Stimulated activated naive B cell treated with anti-CD40 and anti-IgM and Interleukin-4, amounts not matched to agents 10 μg/mL and 1 μg/mL and 100 μg/mL, for 72 hours (primary cell): ENCODE results near the gene GLS.
"Not testable (repeated sequence)": the region's sequence is repeated elsewhere in the genome, so short reads cannot be mapped to it uniquely, and the experiment has no call there.

Source experiments
- ATAC-seq, 2 donors: fragments of 150-1000 bp; cut with Tn5 transposase; replicated peaks; 2 replicates each; pipeline ENCODE4 v1.10.0; 2021; ENCODE audit warnings: moderate library complexity in 1 of 2
- DNase-seq: peaks from one replicate; pipeline ENCODE4 v3.0.0; 2021
- H3K27ac Mint-ChIP-seq: one replicate; pipeline ENCODE4 v1.8.0; 2022; ENCODE audit warnings: mild to moderate bottlenecking, mixed read lengths
- H3K27me3 Mint-ChIP-seq, 2 donors: one replicate each; pipeline ENCODE4 v1.8.0; 2022; ENCODE audit warnings: mixed read lengths in 2 of 2
- H3K36me3 Mint-ChIP-seq, 2 donors: one replicate each; pipeline ENCODE4 v1.8.0; 2022; ENCODE audit warnings: mixed read lengths in 2 of 2, mild to moderate bottlenecking in 1 of 2
- H3K4me1 Mint-ChIP-seq, 2 donors: one replicate each; pipeline ENCODE4 v1.8.0; 2022; ENCODE audit warnings: mixed read lengths in 2 of 2, mild to moderate bottlenecking in 1 of 2
- H3K4me3 Mint-ChIP-seq, 2 donors: one replicate each; pipeline ENCODE4 v1.8.0; 2022; ENCODE audit warnings: mild to moderate bottlenecking in 2 of 2, mixed read lengths in 2 of 2, moderate library complexity in 1 of 2
- H3K9me3 Mint-ChIP-seq, 2 donors: one replicate each; pipeline ENCODE4 v1.8.0; 2022; ENCODE audit warnings: mixed read lengths in 2 of 2, mild to moderate bottlenecking in 1 of 2

Gene GLS

GRCh38 chr2:190864375-190864774 is 16.2 kb upstream of the GLS start:
- ATAC-seq, result no peak
- Mint-ChIP-seq H3K4me3 (no peak overlapping the region), H3K9me3 (peaks cover 0 to 3% of the 10 kb centered on the region in 2 donors), H3K27me3 (no peaks in the 10 kb centered on the region), H3K27ac (no peak overlapping the region), H3K36me3 (peaks cover 29 to 51% of the 10 kb centered on the region in 2 donors), H3K4me1 (no peaks in the 10 kb centered on the region)
- no peak for DNase-seq

- no peak for ATAC-seq
- Mint-ChIP-seq H3K27ac (no peak overlapping the region), H3K36me3 (peaks cover 17 to 37% of the 10 kb centered on the region in 2 donors), H3K27me3 (no peaks in the 10 kb centered on the region), H3K9me3 (peaks cover 0 to 3% of the 10 kb centered on the region in 2 donors), H3K4me3 (no peak overlapping the region), H3K4me1 (peaks cover 0 to 10% of the 10 kb centered on the region in 2 donors)
- no peak for DNase-seq
These were observed 13.4 kb upstream of the GLS start for GRCh38 chr2:190867212-190867611.

DNA sequence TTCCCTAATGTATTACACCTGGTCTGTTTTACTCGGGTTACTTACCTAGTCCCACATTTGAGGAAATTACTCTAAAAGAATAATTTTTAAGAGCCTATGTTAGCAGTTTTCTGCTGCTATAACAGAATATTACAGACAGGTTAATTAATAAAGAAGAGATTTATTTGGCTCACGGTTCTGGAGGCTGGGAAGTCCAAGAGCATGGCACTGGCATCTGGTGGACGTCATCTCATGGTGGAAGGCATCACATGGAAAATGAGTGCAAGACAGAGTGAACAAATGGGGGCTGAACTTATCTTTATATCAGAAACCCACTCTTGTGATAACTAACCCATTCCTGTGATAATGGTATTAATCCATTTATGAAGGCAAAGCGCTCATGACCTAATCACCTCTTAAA is 12.8 kb upstream of the GLS start:
- Mint-ChIP-seq H3K9me3 (peaks cover 0 to 3% of the 10 kb centered on the region in 2 donors), H3K27ac (no peak overlapping the region), H3K4me3 (no peak overlapping the region), H3K4me1 (peaks cover 0 to 10% of the 10 kb centered on the region in 2 donors), H3K36me3 (peaks cover 12 to 37% of the 10 kb centered on the region in 2 donors), H3K27me3 (no peaks in the 10 kb centered on the region)
- no peak for ATAC-seq
- DNase-seq, result no peak

DNA sequence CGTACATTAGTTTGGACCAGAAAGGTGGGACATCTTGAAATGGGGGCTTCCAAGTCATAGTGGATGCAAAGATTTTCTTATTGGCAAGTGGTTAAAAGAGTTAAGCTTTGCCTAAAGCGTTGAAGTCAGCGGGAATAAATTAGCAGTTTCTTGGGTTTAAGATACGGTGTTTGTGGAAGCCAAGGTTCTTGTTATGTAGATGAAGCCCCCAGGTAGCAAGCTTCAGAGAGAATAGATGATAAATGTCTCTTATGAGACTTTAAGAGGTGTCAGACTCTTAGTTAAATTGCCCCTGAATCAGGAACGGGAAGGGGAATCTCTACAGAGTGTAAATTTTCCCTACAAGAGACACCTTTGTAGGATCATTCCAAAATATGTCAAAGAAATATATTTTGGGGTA is 10.9 kb upstream of the GLS start:
- DNase-seq (no peak), ATAC-seq (no peak)
- H3K27ac Mint-ChIP-seq, result no peak overlapping the region
- no peaks in the 10 kb centered on the region for H3K27me3 Mint-ChIP-seq
- H3K9me3 Mint-ChIP-seq, result peaks cover 0 to 3% of the 10 kb centered on the region in 2 donors
- H3K4me3 Mint-ChIP-seq, result no peak overlapping the region
- peaks cover 0 to 10% of the 10 kb centered on the region in 2 donors for H3K4me1 Mint-ChIP-seq
- H3K36me3 Mint-ChIP-seq, result peaks cover 8 to 34% of the 10 kb centered on the region in 2 donors

DNA sequence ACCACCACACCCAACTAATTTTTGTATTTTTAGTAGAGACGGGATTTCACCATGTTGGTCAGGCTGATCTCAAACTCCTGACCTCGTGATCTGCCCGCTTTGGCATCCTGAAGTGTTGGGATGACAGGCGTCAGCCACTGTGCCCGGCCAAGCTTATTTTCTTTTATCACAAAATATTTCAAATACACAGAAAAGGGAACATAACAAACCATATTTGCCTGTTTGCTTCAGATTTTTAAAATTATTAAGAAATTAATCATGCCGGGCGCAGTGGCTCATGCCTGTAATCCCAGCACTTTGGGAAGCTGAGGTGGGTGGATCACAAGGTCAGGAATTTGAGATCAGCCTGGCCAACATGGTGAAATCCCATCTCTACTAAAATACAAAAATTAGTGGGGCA is 7.2 kb upstream of the GLS start:
- not testable (repeated sequence) for H3K36me3 Mint-ChIP-seq, DNase-seq, H3K27ac Mint-ChIP-seq, H3K27me3 Mint-ChIP-seq, ATAC-seq, H3K9me3 Mint-ChIP-seq, H3K4me3 Mint-ChIP-seq
- peaks cover 7 to 21% of the 10 kb centered on the region in 2 donors for H3K4me1 Mint-ChIP-seq

GRCh38 chr2:190875891-190876290 is 4.7 kb upstream of the GLS start:
- Mint-ChIP-seq H3K27me3 (no peaks in the 10 kb centered on the region), H3K9me3 (peaks cover 0 to 1% of the 10 kb centered on the region in 2 donors), H3K4me3 (no peak overlapping the region), H3K27ac (no peak overlapping the region), H3K36me3 (peaks cover 0 to 11% of the 10 kb centered on the region in 2 donors), H3K4me1 (peaks cover 7 to 22% of the 10 kb centered on the region in 2 donors)
- no peak for DNase-seq
- ATAC-seq, result no peak

GRCh38 chr2:190876631-190877030 is 4.0 kb upstream of the GLS start:
- Mint-ChIP-seq H3K9me3 (no peaks in the 10 kb centered on the region), H3K27ac (no peak overlapping the region)

GRCh38 chr2:190877436-190877835 is 3.2 kb upstream of the GLS start:
- Mint-ChIP-seq H3K9me3 (no peaks in the 10 kb centered on the region), H3K4me3 (no peak overlapping the region), H3K4me1 (peaks cover 11 to 21% of the 10 kb centered on the region in 2 donors), H3K27ac (no peak overlapping the region), H3K36me3 (peaks cover 5 to 15% of the 10 kb centered on the region in 2 donors), H3K27me3 (no peaks in the 10 kb centered on the region)
- no peak for ATAC-seq
- no peak for DNase-seq

More at GRCh38 chr2:190876631-190877030, 4.0 kb upstream of the GLS start:
- Mint-ChIP-seq H3K27me3 (no peaks in the 10 kb centered on the region), H3K4me3 (no peak overlapping the region), H3K4me1 (peaks cover 7 to 16% of the 10 kb centered on the region in 2 donors), H3K36me3 (peaks cover under 1 to 13% of the 10 kb centered on the region in 2 donors)
- DNase-seq (no peak), ATAC-seq (no peak)

GRCh38 chr2:190879474-190880377 is 895 bp upstream of the GLS start:
- Mint-ChIP-seq H3K9me3 (no peaks in the 10 kb centered on the region), H3K27ac (peak overlapping the region; percentile 97), H3K36me3 (peaks cover 11 to 27% of the 10 kb centered on the region in 2 donors), H3K27me3 (no peaks in the 10 kb centered on the region), H3K4me3 (peak overlapping the region; percentile 91 to 94), H3K4me1 (peaks cover 21 to 42% of the 10 kb centered on the region in 2 donors)
- DNase-seq (no peak), ATAC-seq (peak; percentile 10 to 17)

DNA sequence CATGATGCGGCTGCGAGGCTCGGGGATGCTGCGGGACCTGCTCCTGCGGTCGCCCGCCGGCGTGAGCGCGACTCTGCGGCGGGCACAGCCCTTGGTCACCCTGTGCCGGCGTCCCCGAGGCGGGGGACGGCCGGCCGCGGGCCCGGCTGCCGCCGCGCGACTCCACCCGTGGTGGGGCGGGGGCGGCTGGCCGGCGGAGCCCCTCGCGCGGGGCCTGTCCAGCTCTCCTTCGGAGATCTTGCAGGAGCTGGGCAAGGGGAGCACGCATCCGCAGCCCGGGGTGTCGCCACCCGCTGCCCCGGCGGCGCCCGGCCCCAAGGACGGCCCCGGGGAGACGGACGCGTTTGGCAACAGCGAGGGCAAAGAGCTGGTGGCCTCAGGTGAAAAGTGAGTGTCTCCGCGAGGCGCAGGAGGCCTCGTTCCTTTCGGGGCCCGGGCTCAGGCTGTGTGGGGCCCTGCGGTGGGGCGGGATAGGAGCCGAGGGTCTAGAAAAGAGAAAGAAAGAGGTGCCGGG is 520 bp downstream of the GLS start:
- peak overlapping the region; percentile 96 to 100 for H3K4me3 Mint-ChIP-seq
- ATAC-seq (no peak), DNase-seq (no peak)
- H3K27me3 Mint-ChIP-seq, result no peaks in the 10 kb centered on the region
- no peaks in the 10 kb centered on the region for H3K9me3 Mint-ChIP-seq
- H3K4me1 Mint-ChIP-seq, result peaks cover 21 to 42% of the 10 kb centered on the region in 2 donors
- peak overlapping the region; percentile 100 for H3K27ac Mint-ChIP-seq
- peaks cover 15 to 32% of the 10 kb centered on the region in 2 donors for H3K36me3 Mint-ChIP-seq

DNA sequence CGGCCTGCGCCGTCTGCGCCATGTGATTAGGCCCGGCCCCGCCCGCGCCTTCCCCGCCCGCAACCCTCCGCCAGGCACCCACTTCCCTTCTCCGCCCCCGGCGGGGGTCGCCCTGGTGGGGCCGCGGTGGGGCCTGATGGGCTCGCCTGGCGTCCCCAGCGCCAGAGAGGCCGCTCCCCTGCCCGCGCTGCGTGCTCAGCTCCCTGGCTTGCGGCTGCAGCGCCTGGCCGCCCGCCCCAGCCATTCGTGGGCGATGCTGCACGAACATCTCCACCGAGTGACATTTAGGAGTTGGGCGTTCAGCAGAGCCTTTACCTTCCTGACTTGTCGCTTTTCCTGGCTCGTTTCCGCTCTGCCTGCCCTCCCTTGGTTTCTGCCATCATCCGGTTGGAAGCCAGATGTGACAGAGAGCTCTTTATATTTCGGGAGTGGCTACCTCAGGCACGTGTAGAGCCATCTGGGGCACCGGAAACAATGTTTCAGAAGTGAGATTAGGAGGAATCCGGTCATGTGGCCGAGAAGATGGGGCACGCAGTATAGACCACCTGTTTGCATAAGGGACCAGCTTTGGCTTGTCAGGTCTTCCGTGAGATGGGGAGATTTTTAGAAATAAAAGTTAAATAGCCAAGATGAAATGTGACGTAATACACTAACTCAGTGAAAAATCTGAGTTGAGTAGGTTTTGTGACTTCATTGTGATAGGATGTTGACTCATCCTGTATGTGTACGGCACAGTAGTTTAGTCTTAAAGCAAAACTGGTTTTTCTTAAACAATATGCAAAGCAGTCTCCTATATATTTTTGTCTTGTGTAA is 1.2 kb downstream of the GLS start:
- H3K4me3 Mint-ChIP-seq, result peak overlapping the region; percentile 96 to 100
- peaks cover 15 to 32% of the 10 kb centered on the region in 2 donors for H3K36me3 Mint-ChIP-seq
- peaks cover 23 to 47% of the 10 kb centered on the region in 2 donors for H3K4me1 Mint-ChIP-seq
- no peaks in the 10 kb centered on the region for H3K9me3 Mint-ChIP-seq
- peak; percentile 61 to 64 for ATAC-seq
- H3K27me3 Mint-ChIP-seq, result no peaks in the 10 kb centered on the region
- H3K27ac Mint-ChIP-seq, result peak overlapping the region; percentile 100
- peak; percentile 75 for DNase-seq

DNA sequence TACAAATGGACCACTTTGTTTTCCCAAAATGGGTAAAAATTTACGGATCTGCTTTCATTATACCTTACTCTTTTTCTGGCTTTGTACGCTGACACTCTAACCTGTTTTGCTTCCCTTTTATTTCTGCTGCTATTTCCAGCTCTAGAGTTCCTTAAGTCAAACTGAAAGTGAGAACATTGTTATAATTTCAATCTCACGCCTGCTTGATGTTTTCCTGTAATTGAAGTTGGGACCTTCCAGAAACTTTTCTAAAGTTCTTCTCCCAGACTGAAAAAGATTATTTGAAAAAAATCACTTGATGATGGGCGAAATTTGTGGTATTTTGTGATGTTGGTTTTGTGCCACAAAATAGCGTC is 1.8 kb downstream of the GLS start:
- peak overlapping the region; percentile 96 to 100 for H3K4me3 Mint-ChIP-seq
- no peak for DNase-seq
- peaks cover 23 to 44% of the 10 kb centered on the region in 2 donors for H3K4me1 Mint-ChIP-seq
- peak in 1 of 2 donors; percentile 6 for ATAC-seq
- no peaks in the 10 kb centered on the region for H3K9me3 Mint-ChIP-seq
- H3K27ac Mint-ChIP-seq, result peak overlapping the region; percentile 100
- peaks cover 15 to 32% of the 10 kb centered on the region in 2 donors for H3K36me3 Mint-ChIP-seq
- no peaks in the 10 kb centered on the region for H3K27me3 Mint-ChIP-seq

DNA sequence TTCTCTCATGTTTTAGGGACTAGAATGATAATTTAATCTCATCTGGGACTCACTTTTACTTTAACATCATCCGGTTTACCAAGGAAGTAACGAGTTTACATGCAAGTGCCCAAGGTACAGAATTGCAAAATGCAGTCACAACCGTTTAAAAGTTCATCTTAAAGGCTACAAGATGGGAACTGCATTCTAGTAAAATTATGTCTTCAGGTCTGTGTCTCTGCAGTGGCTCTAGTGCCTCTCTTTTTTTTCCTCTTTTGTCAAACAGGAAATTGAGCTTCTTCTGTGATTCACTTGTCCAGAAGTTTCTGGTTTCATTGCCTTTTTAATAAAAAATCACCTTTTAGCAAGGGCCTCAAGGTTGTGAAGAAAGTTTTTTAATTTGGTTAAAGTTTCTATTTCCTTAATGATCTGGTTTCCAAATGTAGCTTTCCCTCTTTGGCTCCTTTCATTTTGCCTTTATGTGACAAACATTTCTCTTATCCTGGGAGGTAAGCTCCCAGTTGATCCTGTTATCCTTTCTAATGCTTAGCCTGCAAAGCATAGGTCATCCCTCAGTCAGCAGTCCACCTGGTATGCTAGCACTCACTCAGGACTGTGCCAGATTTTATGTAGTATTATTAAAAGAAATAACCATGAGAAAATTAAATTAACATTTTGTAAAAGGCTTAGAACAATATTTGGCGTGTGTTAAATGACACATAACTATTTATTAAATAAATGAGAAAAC is 2.4 kb downstream of the GLS start:
- no peak for ATAC-seq
- no peak for DNase-seq
- Mint-ChIP-seq H3K27ac (peak overlapping the region; percentile 100), H3K27me3 (no peaks in the 10 kb centered on the region), H3K36me3 (peaks cover 15 to 32% of the 10 kb centered on the region in 2 donors), H3K4me1 (peaks cover 23 to 50% of the 10 kb centered on the region in 2 donors), H3K4me3 (peak overlapping the region; percentile 96 to 100), H3K9me3 (no peaks in the 10 kb centered on the region)

- Mint-ChIP-seq H3K36me3 (peaks cover 20 to 42% of the 10 kb centered on the region in 2 donors), H3K4me1 (peaks cover 30 to 68% of the 10 kb centered on the region in 2 donors), H3K4me3 (peak overlapping the region in 1 of 2 donors; percentile 32)
- not testable (repeated sequence) for H3K27ac Mint-ChIP-seq, H3K27me3 Mint-ChIP-seq, ATAC-seq, DNase-seq, H3K9me3 Mint-ChIP-seq
These were observed 5.2 kb downstream of the GLS start for GRCh38 chr2:190885844-190886243.
